GM18909 (cell line): ENCODE data around the gene GSTP1.
"Not testable (repeated sequence)": the region's sequence is repeated elsewhere in the genome, so short reads cannot be mapped to it uniquely, and the experiment has no call there.

Experiments used
- ATAC-seq: cut with Tn5 transposase; IDR thresholded peaks from one replicate; pipeline ENCODE4 v1.9.1; 2021; ENCODE audit warnings: mild to moderate bottlenecking; ENCODE audit not compliant: unreplicated experiment, poor library complexity

Gene GSTP1

DNA sequence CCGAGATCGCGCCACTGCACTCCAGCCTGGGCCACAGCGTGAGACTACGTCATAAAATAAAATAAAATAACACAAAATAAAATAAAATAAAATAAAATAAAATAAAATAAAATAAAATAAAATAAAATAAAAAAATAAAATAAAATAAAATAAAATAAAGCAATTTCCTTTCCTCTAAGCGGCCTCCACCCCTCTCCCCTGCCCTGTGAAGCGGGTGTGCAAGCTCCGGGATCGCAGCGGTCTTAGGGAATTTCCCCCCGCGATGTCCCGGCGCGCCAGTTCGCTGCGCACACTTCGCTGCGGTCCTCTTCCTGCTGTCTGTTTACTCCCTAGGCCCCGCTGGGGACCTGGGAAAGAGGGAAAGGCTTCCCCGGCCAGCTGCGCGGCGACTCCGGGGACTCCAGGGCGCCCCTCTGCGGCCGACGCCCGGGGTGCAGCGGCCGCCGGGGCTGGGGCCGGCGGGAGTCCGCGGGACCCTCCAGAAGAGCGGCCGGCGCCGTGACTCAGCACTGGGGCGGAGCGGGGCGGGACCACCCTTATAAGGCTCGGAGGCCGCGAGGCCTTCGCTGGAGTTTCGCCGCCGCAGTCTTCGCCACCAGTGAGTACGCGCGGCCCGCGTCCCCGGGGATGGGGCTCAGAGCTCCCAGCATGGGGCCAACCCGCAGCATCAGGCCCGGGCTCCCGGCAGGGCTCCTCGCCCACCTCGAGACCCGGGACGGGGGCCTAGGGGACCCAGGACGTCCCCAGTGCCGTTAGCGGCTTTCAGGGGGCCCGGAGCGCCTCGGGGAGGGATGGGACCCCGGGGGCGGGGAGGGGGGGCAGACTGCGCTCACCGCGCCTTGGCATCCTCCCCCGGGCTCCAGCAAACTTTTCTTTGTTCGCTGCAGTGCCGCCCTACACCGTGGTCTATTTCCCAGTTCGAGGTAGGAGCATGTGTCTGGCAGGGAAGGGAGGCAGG is at the start of gene GSTP1:
Gene GSTP1, plus strand, starts transcription at position 566 of the 958 bp plus-strand sequence. Its CDS starts 32 bp downstream, at position 598.
- ATAC-seq, result peak; percentile 64

DNA sequence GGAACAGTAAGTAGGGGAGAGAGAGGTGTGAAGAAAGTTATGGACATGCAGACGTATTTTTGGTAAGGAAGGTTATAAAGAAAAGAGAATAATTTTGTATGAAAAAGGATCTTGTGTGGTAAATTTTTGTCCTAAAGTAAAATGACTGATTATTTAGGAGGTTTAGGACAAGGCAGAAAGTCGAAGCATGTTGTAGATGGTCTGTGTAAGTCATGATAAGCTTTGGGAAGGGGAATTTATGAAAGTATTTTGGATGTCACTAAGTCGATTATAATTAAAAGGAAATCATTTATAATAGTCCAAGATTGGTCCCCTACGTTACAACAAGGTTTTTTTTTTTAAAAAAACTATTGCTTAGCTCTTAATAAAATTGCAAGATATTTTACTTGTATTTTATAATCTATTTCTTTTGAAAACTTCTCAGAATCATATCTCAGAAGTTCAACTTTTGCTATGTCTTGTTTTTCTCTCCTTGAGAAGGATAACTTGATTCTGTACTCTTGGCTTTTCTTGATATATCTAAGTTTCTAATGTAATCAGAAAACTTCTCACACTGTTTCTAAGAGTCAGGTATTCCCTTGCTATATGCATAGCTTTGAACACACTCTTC is 49.4 kb upstream of the GSTP1 start:
- no peak for ATAC-seq

- ATAC-seq, result no peak
Observed at GRCh38 chr11:67535561-67535960, 48.1 kb upstream of the GSTP1 start.

- no peak for ATAC-seq
Observed at GRCh38 chr11:67538306-67538705, 45.3 kb upstream of the GSTP1 start.

DNA sequence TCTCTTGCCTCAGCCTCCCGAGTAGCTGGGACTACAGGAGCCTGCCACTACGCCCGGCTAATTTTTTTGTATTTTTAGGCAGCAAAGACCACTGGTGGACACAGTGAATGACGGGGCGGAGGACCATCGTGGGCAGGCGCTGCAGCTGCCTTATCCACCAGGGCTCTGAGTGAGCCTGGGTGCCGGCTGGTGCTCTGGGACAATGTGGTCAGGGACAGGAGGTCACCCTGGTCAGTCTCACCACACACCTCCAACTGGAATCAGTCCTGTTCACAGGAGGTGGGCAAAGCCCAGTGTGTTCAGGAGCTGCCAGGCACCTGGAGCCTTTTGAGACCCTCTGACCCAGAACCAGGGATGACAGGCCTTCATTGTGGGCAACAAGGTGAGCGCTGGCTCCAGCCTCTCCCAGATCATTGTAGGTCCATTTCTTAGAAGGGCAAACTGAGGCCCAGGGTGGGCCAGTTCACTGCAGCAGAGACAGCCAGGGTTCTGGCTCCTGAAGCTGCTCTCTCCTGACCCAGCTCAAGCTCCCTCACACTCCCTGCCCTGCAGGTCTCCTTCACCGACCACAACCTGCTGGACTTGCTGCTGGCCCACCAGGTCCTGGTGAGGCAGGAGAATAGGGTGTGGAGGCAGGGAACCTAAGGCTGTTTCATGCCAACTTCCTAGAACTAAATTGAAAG is 44.6 kb upstream of the GSTP1 start:
- ATAC-seq, result no peak

- ATAC-seq, result no peak
Observed at GRCh38 chr11:67539550-67539949, 44.1 kb upstream of the GSTP1 start.

- no peak for ATAC-seq
Observed at GRCh38 chr11:67541198-67541597, 42.4 kb upstream of the GSTP1 start.

GRCh38 chr11:67542169-67542568 is 41.4 kb upstream of the GSTP1 start:
- ATAC-seq, result no peak

GRCh38 chr11:67542971-67543370 is 40.6 kb upstream of the GSTP1 start:
- no peak for ATAC-seq

- no peak for ATAC-seq
Observed at GRCh38 chr11:67543585-67543984, 40.0 kb upstream of the GSTP1 start.

DNA sequence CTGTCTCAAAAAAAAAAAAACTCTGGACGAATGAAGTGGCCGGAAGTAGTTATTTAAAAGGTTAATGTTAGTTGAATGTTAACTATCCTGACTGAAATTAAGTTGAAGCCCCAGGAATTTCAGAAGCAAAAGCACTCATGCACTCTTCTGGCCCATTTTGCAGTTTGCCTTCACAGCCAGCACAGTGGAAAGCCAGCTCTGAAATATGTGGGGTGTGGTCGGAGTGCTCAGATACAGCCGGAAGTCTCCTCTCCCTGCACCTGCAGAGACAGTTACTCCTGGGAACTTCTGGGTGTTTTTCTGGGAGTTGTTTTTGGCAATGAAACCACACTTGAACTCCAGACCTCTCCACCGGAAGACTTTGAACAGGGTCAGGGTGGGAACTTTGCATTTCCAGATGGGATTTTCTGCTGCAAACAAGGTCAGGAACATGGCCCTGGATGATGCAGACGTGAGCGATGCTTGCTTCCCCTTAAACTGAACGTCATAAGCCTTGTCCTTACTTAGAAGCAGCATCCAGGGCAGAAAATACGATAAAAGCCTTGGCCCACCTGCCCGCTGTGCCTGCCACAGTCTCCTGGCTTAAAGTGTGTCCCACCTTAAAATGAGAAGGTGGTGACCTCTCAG is 38.9 kb upstream of the GSTP1 start:
- ATAC-seq, result no peak

DNA sequence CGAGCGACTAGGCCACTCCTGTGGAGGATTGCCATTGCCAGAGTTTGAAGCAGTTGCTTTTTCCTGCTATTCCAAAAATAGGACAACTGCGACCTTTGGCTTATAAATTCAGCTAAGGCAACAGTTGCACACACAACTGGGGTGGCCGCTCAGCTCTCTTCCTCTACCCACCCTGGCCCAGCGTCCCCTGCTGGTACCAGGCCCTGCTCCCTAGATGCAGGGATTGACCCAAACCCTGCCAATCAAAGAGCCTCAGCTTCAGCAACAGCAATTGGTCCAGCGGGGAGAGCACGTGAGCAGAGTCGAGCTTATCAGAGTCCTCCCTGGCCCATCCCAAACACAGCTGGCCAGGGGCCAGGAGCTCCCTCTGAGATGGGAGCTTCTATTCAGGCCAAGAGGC is 38.3 kb upstream of the GSTP1 start:
- no peak for ATAC-seq

GRCh38 chr11:67548112-67548511 is 35.5 kb upstream of the GSTP1 start:
- ATAC-seq, result not testable (repeated sequence)

DNA sequence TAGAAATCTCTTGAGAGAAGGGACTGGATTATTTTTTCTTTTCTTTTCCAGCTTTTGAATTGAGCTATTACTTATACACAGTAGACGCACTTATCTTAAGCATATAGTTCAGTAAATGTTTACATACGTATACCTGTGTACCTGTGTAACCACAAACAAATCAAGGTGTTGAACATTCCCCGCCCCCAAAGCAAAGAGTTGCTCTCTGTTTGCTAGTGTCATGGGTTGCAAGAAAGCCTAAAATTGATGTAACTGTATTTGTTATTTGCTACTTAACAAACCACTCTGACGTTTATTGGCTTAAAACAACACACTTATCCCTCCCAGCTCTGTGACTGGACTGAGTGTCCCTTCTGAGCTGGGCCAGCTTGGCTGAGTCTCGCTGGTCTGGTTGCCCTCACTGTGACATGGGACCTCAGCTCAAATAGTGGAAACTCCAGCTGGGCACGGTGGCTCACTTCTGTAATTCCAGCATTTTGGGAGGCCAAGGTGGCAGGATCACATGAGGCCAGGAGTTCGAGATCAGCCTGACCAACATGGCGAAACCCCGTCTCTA is 35.0 kb upstream of the GSTP1 start:
- ATAC-seq, result no peak

- ATAC-seq, result no peak
Observed at GRCh38 chr11:67551127-67551526, 32.5 kb upstream of the GSTP1 start.

DNA sequence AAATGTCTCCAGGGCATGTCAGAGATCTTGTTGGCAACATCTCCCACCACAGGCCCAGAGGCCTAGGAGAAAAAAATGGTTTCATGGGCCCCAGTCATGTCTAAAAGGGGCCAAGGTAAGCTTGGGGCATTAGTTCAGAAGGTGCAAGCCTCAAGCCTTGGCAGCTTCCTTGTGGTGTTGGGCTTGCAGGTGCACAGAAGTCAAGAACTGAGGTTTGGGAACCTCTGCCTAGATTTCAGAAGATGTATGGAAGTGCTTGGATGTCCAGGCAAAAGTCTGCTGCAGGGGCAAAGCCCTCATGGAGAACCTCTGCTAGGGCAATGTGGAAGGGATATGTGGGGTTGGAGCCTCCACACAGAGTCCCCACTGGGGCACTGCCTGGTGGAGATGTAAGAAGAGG is 31.9 kb upstream of the GSTP1 start:
- not testable (repeated sequence) for ATAC-seq

GRCh38 chr11:67556244-67556643 is 27.4 kb upstream of the GSTP1 start:
- no peak for ATAC-seq

DNA sequence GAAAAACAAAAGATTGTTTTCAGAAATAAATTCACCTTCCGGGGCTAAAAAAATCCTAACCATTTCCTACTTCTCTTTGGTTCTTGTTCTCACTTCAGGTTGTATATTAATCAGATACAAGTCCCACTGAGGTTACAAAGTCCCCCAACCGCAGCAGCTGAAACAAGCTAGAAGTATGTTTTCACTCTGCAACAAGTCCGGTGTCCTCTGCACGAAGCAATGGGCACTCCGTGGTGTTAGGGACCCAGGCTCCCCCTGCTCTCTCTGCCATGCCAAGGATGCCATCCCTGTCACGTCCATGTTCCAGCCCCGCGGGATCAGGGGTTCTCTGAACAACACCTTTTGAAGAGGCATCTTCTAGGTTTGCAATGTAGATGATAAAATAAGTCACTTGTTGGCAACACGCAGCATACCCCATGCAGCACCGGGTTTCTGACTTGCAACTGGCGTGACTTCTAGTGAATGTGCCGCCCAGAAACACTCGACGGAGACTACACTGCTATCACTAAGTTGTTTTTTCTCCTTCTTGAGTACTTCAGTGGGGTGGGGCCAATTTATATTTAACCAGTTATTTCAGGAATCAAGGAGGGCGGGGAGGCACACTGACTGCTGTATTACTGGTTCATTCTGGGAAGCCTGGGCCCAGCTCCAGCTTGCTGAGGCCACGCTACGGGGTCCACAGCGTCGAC is 25.4 kb upstream of the GSTP1 start:
- peak; percentile 59 for ATAC-seq

GRCh38 chr11:67561971-67562619 is 21.5 kb upstream of the GSTP1 start:
- ATAC-seq, result peak; percentile 69
